CD14-positive monocyte (primary cell): ENCODE data around the gene PIGB. TPM values are rescaled to one million over a fixed set of nuclear protein-coding genes. Genes with fewer than 3 reads are reported as not detected.

Experiments
- DNase-seq, 3 donors: peaks; one replicate each; pipeline ENCODE4 v3.0.0-alpha.2; 2011 to 2022
- H2AFZ ChIP-seq: 2 replicates; pipeline ENCODE4 v1.6.0; 2012; ENCODE audit warnings: mild to moderate bottlenecking, low read depth, low read length, inconsistent platforms; ENCODE audit not compliant: insufficient read depth, poor library complexity, severe bottlenecking
- H3K27ac ChIP-seq, 2 donors: 1 replicate in 1 of 2; 2 replicates in 1 of 2; pipeline ENCODE4 v1.5.1; 2012 to 2013; ENCODE audit warnings: low read length in 2 of 2, control low read depth in 1 of 2, inconsistent platforms in 1 of 2, low read depth in 1 of 2, mild to moderate bottlenecking in 1 of 2
- H3K27me3 ChIP-seq, 2 donors: one replicate each; pipeline versions ENCODE4 v1.6.0 to v1.6.1; 2011 to 2013; ENCODE audit warnings: low read length in 2 of 2; ENCODE audit not compliant: control insufficient read depth in 2 of 2, insufficient read depth in 2 of 2
- H3K36me3 ChIP-seq, 2 donors: replicated peaks in 1 of 2; 1 replicate in 1 of 2; 2 replicates in 1 of 2; pipeline versions ENCODE4 v1.5.1 to v1.6.1; 2012 to 2013; ENCODE audit warnings: low read length in 2 of 2, control low read depth in 1 of 2, inconsistent platforms in 1 of 2, mild to moderate bottlenecking in 1 of 2; ENCODE audit not compliant: insufficient read depth in 2 of 2, control insufficient read depth in 1 of 2
- H3K4me1 ChIP-seq, 2 donors: 1 replicate in 1 of 2; 2 replicates in 1 of 2; pipeline versions ENCODE4 v1.5.1 to v1.6.1; 2012 to 2013; ENCODE audit warnings: low read length in 2 of 2, control low read depth in 1 of 2, inconsistent platforms in 1 of 2, mild to moderate bottlenecking in 1 of 2, moderate library complexity in 1 of 2; ENCODE audit not compliant: insufficient read depth in 2 of 2, control insufficient read depth in 1 of 2
- H3K4me2 ChIP-seq: replicated peaks from 2 replicates; pipeline ENCODE3; 2012; ENCODE audit warnings: low read length, moderate library complexity, mild to moderate bottlenecking; ENCODE audit not compliant: poor library complexity, severe bottlenecking; ENCODE audit errors: extremely low read depth
- H3K4me3 ChIP-seq, 3 experiments: fragments of 200-600 bp in 1 of 3; sonication (generic) in 1 of 3; replicated peaks in 1 of 3; 1 replicate in 2 of 3; 2 replicates in 1 of 3; pipeline ENCODE4 v1.5.1; 2011 to 2013; ENCODE audit warnings: low read length in 3 of 3, mild to moderate bottlenecking in 3 of 3, control low read depth in 2 of 3, low read depth in 2 of 3, inconsistent platforms in 1 of 3, moderate library complexity in 1 of 3
- H3K79me2 ChIP-seq: 2 replicates; pipeline ENCODE4 v1.6.0; 2012; ENCODE audit warnings: mild to moderate bottlenecking, control low read depth, inconsistent platforms, low read length, moderate library complexity; ENCODE audit not compliant: insufficient read depth
- H3K9ac ChIP-seq: 2 replicates; pipeline ENCODE4 v1.6.0; 2017; ENCODE audit warnings: low read length, mild to moderate bottlenecking; ENCODE audit not compliant: insufficient read depth, poor library complexity, severe bottlenecking
- H3K9me3 ChIP-seq, 2 donors: replicated peaks in 1 of 2; 1 replicate in 1 of 2; 2 replicates in 1 of 2; pipeline versions ENCODE4 v1.5.1 to v1.6.1; 2012 to 2013; ENCODE audit warnings: low read length in 2 of 2, control low read depth in 1 of 2; ENCODE audit not compliant: control insufficient read depth in 1 of 2, insufficient read depth in 1 of 2
- H4K20me1 ChIP-seq: 2 replicates; pipeline ENCODE4 v1.6.0; 2012; ENCODE audit warnings: mild to moderate bottlenecking, low read length, control low read depth, moderate library complexity; ENCODE audit not compliant: insufficient read depth
- H3K27ac Mint-ChIP-seq, 7 donors: one replicate each; pipeline ENCODE4 v1.8.0; 2020; ENCODE audit warnings: mild to moderate bottlenecking in 7 of 7, mixed read lengths in 7 of 7, moderate library complexity in 6 of 7, inconsistent platforms in 2 of 7
- H3K27me3 Mint-ChIP-seq, 3 donors: one replicate each; pipeline ENCODE4 v1.8.0; 2021 to 2022; ENCODE audit warnings: low read depth in 3 of 3, mild to moderate bottlenecking in 3 of 3, mixed read lengths in 3 of 3, moderate library complexity in 3 of 3, inconsistent platforms in 1 of 3
- H3K36me3 Mint-ChIP-seq, 2 donors: one replicate each; pipeline ENCODE4 v1.8.0; 2020; ENCODE audit warnings: mixed read lengths in 2 of 2, inconsistent platforms in 1 of 2, mild to moderate bottlenecking in 1 of 2
- H3K4me1 Mint-ChIP-seq: one replicate; pipeline ENCODE4 v1.8.0; 2020; ENCODE audit warnings: mild to moderate bottlenecking, mixed read lengths
- H3K4me3 Mint-ChIP-seq, 2 donors: one replicate each; pipeline ENCODE4 v1.8.0; 2020; ENCODE audit warnings: mild to moderate bottlenecking in 2 of 2, mixed read lengths in 2 of 2, moderate library complexity in 1 of 2
- H3K9me3 Mint-ChIP-seq, 7 donors: one replicate each; pipeline ENCODE4 v1.8.0; 2020 to 2022; ENCODE audit warnings: mixed read lengths in 7 of 7, mild to moderate bottlenecking in 6 of 7, moderate library complexity in 6 of 7, inconsistent platforms in 2 of 7
- WGBS: methylation state at CpG from one replicate; pipeline ENCODE4 v1.1.5; 2013; ENCODE audit warnings: missing lambda C conversion rate; ENCODE audit not compliant: insufficient coverage; 5-methylcytosine and 5-hydroxymethylcytosine counted together
- intact Hi-C, 2 donors: fragments of 100-400 bp; cut with micrococcal nuclease; formaldehyde crosslinking; loops; one replicate each; pipeline versions ENCODE4 v1.15.0 to v1.15.1; 2023
- polyA plus RNA-seq, 3 donors: library from polyadenylated mRNA; depleted of rRNA in 1 of 3; unstranded in 2 of 3; stranded (reverse) in 1 of 3; fragments of 300-500 nt in 2 of 3; fragments of >200 nt in 1 of 3; fragmentation: Illumina TruSeq in 2 of 3; gene quantifications; 1 replicate in 2 of 3; 2 replicates in 1 of 3; pipeline ENCODE4 v1.2.3, GENCODE V29; 2012 to 2021
- TF ChIP-seq, protein P1 (sequence below): fragments of 200-600 bp; IDR thresholded peaks from one replicate; pipeline ENCODE4 v1.8.0; 2022; ENCODE audit warnings: antibody characterized with exemption, mild to moderate bottlenecking

Gene PIGB
- polyA plus RNA-seq, 3 donors: 15.3 to 16.8 (median 15.8) TPM

DNA sequence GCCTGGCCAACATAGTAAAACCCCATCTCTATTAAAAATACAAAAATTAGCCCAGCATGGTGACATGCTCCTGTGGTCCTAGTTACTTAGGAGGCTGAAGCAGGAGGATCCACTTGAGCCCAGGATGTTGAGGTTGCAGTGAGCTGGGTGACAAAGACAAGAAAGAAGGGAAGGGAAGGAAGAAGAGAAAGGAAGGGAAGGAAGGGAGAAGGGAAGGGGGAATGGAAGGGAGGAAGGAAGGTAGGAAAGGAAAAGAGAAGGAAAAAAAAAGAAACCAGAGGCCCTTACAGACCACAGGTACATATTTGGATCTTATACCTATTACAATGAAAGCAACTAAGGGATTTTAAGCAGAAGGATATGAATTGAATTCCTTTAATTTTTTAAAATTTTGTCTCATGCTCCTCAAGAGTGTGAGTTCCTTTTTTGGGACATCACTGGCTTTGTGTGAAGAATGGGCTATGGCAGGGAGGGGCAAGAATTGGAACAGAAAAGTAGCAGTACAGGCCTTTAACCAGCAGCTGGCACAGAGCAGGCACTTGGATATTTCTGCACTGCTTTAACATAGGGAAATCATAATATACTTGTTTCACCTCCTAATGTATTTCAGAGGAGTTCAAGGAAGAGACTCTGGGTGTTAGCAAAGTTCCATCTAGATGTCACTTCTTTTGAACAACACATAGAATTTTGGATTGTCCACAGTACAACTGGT is 37.3 kb upstream of the PIGB start:
- peak overlapping the region in 1 of 3 experiments; percentile 65 for H3K4me3 ChIP-seq
- TF ChIP-seq, protein P1, sequence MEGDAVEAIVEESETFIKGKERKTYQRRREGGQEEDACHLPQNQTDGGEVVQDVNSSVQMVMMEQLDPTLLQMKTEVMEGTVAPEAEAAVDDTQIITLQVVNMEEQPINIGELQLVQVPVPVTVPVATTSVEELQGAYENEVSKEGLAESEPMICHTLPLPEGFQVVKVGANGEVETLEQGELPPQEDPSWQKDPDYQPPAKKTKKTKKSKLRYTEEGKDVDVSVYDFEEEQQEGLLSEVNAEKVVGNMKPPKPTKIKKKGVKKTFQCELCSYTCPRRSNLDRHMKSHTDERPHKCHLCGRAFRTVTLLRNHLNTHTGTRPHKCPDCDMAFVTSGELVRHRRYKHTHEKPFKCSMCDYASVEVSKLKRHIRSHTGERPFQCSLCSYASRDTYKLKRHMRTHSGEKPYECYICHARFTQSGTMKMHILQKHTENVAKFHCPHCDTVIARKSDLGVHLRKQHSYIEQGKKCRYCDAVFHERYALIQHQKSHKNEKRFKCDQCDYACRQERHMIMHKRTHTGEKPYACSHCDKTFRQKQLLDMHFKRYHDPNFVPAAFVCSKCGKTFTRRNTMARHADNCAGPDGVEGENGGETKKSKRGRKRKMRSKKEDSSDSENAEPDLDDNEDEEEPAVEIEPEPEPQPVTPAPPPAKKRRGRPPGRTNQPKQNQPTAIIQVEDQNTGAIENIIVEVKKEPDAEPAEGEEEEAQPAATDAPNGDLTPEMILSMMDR: no peak
- peak overlapping the region; percentile 84 to 89 for H3K27ac ChIP-seq
- peak overlapping the region; percentile 5 for H3K9ac ChIP-seq
- peaks cover 98% of the 10 kb centered on the region for H3K79me2 ChIP-seq
- DNase-seq: peak in 1 of 3 donors; percentile 44
- H3K4me1 Mint-ChIP-seq: peaks cover 96% of the 10 kb centered on the region
- no peak overlapping the region for H3K4me3 Mint-ChIP-seq
- no peaks in the 10 kb centered on the region for H3K27me3 ChIP-seq
- no peak overlapping the region for H2AFZ ChIP-seq
- no peaks in the 10 kb centered on the region for H3K9me3 ChIP-seq
- intact Hi-C loops: loop anchor here in 1 of 2 donors (2.0 kb wide), 1 partner anchor 15 kb away; no protein-coding TSS in a partner anchor
- no peaks in the 10 kb centered on the region for H3K36me3 ChIP-seq
- H3K27me3 Mint-ChIP-seq: no peaks in the 10 kb centered on the region
- H4K20me1 ChIP-seq: peaks cover 29% of the 10 kb centered on the region
- H3K36me3 Mint-ChIP-seq: peaks cover 32 to 36% of the 10 kb centered on the region in 2 donors
- H3K27ac Mint-ChIP-seq: peak overlapping the region; percentile 91 to 99 (median 97)
- H3K4me2 ChIP-seq: peak overlapping the region; percentile 76
- peaks cover 93 to 97% of the 10 kb centered on the region in 2 donors for H3K4me1 ChIP-seq
- no peaks in the 10 kb centered on the region for H3K9me3 Mint-ChIP-seq

DNA sequence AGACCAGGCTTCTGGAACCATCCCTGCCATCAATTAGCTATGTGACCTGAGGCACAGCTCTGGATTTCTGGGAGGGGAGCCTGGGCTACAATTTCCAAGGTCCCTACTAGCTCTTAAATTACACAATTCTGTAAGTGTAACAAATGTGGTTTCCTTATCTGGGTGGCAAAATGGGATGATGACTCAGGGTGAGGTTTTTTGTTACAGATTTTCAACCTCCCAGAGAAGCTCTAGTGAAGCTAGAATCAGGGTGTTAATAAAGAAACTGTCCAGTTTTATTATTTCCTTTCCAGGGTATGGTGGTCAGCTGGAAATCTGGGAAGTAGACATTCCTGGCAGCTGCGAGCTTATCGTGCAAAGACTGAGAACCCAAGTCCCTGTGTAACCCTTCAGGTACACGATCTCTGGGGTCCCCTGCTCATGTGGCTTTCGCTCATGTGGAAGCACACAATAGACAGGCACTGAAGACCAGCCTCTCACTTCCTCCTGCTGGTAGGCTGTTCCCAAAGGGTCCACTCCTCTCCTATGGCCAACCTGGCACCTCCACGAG is 36.7 kb upstream of the PIGB start:
- Histone ChIP-seq H3K4me1 (peaks cover 92 to 97% of the 10 kb centered on the region in 2 donors), H3K27me3 (no peaks in the 10 kb centered on the region), H3K4me3 (peak overlapping the region; percentile 5 to 65 (median 49)), H3K36me3 (no peaks in the 10 kb centered on the region), H3K9me3 (no peaks in the 10 kb centered on the region), H4K20me1 (peaks cover 24% of the 10 kb centered on the region), H3K27ac (peak overlapping the region; percentile 84 to 89), H3K9ac (peak overlapping the region; percentile 49), H3K4me2 (peak overlapping the region; percentile 76), H3K79me2 (peaks cover 98% of the 10 kb centered on the region), H2AFZ (no peak overlapping the region)
- intact Hi-C loops: loop anchor here in 1 of 2 donors (2.0 kb wide), 1 partner anchor 16 kb away; no protein-coding TSS in a partner anchor
- H3K4me3 Mint-ChIP-seq: peak overlapping the region; percentile 76 to 84
- TF ChIP-seq, protein P1: no peak
- 2% methylated on average over 4 of the region's 5 CpGs for WGBS
- H3K27ac Mint-ChIP-seq: peak overlapping the region; percentile 91 to 99 (median 97)
- peaks cover 96% of the 10 kb centered on the region for H3K4me1 Mint-ChIP-seq
- H3K36me3 Mint-ChIP-seq: peaks cover 33 to 38% of the 10 kb centered on the region in 2 donors
- peak; percentile 63 to 83 (median 82) for DNase-seq
- H3K9me3 Mint-ChIP-seq: no peaks in the 10 kb centered on the region
- H3K27me3 Mint-ChIP-seq: no peaks in the 10 kb centered on the region
